GM23338 (cell line): ENCODE data around the gene FOXO3.

Experiments used
- CREB1 ChIP-seq: fragments of 250-450 bp; sonication (Bioruptor Pico); IDR thresholded peaks from 2 replicates; pipeline ENCODE4 v1.5.0; 2020; ENCODE audit warnings: low read depth, mild to moderate bottlenecking, moderate library complexity
- EZH2 ChIP-seq: fragments of 200-600 bp; sonication (generic); IDR thresholded peaks from one replicate; pipeline ENCODE4 v1.8.0; 2017; ENCODE audit warnings: antibody characterized with exemption, mild to moderate bottlenecking, low read depth; ENCODE audit not compliant: unreplicated experiment
- EZH2phosphoT487 ChIP-seq: fragments of 200-600 bp; sonication (generic); IDR thresholded peaks from one replicate; pipeline ENCODE4 v1.8.1; 2018; ENCODE audit warnings: antibody characterized with exemption; ENCODE audit not compliant: unreplicated experiment
- JUNB ChIP-seq: IDR thresholded peaks from one replicate; pipeline ENCODE4 v1.6.1; 2016; ENCODE audit warnings: antibody characterized with exemption; ENCODE audit not compliant: unreplicated experiment
- NANOG ChIP-seq: IDR thresholded peaks from 2 replicates; pipeline ENCODE4 v1.6.1; 2016; ENCODE audit warnings: antibody characterized with exemption, borderline replicate concordance
- POLR2AphosphoS5 ChIP-seq: IDR thresholded peaks from 2 replicates; pipeline ENCODE4 v1.6.1; 2016; ENCODE audit warnings: antibody characterized with exemption, low read depth
- STAT1 ChIP-seq: IDR thresholded peaks from one replicate; pipeline ENCODE4 v1.6.1; 2016; ENCODE audit warnings: antibody characterized with exemption; ENCODE audit not compliant: unreplicated experiment
- ZNF114 ChIP-seq: fragments of 250-450 bp; sonication (Bioruptor Pico); IDR thresholded peaks from 2 replicates; pipeline ENCODE4 v1.5.0; 2020; ENCODE audit warnings: mild to moderate bottlenecking, moderate library complexity
- TF ChIP-seq, protein P1 (sequence below), 2 experiments: fragments of 200-600 bp in 1 of 2; sonication (generic) in 1 of 2; conservative IDR thresholded peaks; 2 replicates each; pipeline versions ENCODE4 v1.5.1 to v1.6.1; 2016 to 2017; ENCODE audit warnings: antibody characterized with exemption in 2 of 2, low read depth in 2 of 2, mild to moderate bottlenecking in 2 of 2, moderate library complexity in 1 of 2
- TF ChIP-seq, protein P2 (sequence below): IDR thresholded peaks from one replicate; pipeline ENCODE4 v1.6.1; 2018; ENCODE audit warnings: antibody characterized with exemption; ENCODE audit not compliant: unreplicated experiment
- TF ChIP-seq, protein P3 (sequence below): IDR thresholded peaks from 2 replicates; pipeline ENCODE4 v1.6.1; 2016; ENCODE audit warnings: antibody characterized with exemption

DNA sequence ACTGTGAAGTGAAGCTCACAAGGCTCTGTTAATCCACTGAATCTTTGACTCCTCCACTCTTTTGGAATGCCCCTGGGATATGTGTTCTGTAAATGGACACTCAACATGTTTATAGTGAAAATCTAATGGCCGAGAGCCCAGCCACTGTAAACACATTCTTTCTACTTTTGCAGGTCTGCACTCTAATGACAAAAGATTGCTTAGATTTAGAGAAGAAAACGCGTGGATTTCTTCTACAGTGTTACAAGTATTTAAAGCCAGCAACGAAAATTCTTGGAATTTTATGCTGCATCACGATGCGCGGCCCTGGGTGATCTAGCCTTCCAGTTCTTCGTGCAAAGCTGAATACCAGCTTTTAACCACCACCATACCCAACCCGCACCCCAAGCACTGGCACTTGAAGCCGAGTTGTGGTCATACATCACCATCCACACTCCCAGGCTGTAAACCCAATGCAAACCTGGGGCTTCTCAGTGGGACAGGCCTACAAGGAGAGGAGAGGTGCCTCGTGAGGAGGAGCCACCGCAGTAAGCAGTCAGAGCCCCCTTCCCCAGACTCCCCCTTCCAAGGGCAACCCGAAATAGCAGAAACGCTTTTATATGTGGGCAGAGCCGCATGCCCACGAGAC is 3.7 kb upstream of the FOXO3 start:
- TF ChIP-seq, protein P1, sequence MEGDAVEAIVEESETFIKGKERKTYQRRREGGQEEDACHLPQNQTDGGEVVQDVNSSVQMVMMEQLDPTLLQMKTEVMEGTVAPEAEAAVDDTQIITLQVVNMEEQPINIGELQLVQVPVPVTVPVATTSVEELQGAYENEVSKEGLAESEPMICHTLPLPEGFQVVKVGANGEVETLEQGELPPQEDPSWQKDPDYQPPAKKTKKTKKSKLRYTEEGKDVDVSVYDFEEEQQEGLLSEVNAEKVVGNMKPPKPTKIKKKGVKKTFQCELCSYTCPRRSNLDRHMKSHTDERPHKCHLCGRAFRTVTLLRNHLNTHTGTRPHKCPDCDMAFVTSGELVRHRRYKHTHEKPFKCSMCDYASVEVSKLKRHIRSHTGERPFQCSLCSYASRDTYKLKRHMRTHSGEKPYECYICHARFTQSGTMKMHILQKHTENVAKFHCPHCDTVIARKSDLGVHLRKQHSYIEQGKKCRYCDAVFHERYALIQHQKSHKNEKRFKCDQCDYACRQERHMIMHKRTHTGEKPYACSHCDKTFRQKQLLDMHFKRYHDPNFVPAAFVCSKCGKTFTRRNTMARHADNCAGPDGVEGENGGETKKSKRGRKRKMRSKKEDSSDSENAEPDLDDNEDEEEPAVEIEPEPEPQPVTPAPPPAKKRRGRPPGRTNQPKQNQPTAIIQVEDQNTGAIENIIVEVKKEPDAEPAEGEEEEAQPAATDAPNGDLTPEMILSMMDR (conservative IDR thresholded peaks at IDR 0.05; ENCODE audit: low read depth in 2 of 2), result no peak
- TF ChIP-seq EZH2phosphoT487 (no peak), EZH2 (no peak), POLR2AphosphoS5 (no peak), JUNB (no peak), CREB1 (no peak), ZNF114 (CRISPR knock-in tag) (no peak), NANOG (no peak), STAT1 (no peak)
- TF ChIP-seq, protein P2, sequence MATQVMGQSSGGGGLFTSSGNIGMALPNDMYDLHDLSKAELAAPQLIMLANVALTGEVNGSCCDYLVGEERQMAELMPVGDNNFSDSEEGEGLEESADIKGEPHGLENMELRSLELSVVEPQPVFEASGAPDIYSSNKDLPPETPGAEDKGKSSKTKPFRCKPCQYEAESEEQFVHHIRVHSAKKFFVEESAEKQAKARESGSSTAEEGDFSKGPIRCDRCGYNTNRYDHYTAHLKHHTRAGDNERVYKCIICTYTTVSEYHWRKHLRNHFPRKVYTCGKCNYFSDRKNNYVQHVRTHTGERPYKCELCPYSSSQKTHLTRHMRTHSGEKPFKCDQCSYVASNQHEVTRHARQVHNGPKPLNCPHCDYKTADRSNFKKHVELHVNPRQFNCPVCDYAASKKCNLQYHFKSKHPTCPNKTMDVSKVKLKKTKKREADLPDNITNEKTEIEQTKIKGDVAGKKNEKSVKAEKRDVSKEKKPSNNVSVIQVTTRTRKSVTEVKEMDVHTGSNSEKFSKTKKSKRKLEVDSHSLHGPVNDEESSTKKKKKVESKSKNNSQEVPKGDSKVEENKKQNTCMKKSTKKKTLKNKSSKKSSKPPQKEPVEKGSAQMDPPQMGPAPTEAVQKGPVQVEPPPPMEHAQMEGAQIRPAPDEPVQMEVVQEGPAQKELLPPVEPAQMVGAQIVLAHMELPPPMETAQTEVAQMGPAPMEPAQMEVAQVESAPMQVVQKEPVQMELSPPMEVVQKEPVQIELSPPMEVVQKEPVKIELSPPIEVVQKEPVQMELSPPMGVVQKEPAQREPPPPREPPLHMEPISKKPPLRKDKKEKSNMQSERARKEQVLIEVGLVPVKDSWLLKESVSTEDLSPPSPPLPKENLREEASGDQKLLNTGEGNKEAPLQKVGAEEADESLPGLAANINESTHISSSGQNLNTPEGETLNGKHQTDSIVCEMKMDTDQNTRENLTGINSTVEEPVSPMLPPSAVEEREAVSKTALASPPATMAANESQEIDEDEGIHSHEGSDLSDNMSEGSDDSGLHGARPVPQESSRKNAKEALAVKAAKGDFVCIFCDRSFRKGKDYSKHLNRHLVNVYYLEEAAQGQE, result no peak
- TF ChIP-seq, protein P3, sequence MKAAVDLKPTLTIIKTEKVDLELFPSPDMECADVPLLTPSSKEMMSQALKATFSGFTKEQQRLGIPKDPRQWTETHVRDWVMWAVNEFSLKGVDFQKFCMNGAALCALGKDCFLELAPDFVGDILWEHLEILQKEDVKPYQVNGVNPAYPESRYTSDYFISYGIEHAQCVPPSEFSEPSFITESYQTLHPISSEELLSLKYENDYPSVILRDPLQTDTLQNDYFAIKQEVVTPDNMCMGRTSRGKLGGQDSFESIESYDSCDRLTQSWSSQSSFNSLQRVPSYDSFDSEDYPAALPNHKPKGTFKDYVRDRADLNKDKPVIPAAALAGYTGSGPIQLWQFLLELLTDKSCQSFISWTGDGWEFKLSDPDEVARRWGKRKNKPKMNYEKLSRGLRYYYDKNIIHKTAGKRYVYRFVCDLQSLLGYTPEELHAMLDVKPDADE, result no peak
